Measurements from ENCODE around the gene CCSAP.

DNA sequence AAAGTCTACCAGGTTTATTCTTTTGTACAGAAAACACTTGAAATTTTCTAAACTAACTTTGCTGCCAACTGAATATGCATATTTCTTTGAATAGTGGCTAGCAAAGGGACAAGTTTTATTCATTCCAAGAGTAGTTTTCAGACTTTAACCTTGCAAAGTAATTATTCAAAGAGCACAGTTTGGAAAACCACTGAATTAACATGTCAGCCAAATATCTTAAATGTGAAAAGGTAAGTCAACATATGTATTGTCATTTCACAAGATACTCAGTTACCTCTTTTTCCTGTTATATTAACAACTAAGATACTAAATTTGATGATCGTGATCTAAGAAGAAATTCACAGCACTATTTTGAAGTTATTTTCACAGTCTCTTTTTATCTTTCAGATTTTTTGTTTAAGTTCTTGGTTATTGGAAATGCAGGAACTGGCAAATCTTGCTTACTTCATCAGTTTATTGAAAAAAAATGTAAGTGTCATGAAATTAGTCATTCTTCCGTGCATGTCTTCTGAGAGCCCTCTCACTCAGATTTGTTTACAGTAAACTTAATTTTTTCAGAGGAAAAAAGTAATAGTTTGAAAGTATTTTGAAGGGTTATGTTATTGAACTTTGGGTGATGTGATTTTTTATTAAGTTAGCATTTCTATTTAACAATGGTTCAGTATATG is 56.6 kb downstream of the CCSAP start:
- TF ChIP-seq POLR2A (IDR thresholded peaks at IDR 0.05), result no peak
- TF ChIP-seq, protein P1, sequence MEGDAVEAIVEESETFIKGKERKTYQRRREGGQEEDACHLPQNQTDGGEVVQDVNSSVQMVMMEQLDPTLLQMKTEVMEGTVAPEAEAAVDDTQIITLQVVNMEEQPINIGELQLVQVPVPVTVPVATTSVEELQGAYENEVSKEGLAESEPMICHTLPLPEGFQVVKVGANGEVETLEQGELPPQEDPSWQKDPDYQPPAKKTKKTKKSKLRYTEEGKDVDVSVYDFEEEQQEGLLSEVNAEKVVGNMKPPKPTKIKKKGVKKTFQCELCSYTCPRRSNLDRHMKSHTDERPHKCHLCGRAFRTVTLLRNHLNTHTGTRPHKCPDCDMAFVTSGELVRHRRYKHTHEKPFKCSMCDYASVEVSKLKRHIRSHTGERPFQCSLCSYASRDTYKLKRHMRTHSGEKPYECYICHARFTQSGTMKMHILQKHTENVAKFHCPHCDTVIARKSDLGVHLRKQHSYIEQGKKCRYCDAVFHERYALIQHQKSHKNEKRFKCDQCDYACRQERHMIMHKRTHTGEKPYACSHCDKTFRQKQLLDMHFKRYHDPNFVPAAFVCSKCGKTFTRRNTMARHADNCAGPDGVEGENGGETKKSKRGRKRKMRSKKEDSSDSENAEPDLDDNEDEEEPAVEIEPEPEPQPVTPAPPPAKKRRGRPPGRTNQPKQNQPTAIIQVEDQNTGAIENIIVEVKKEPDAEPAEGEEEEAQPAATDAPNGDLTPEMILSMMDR (IDR thresholded peaks at IDR 0.05), result no peak

All from uterus (tissue), 2 donors.